PFSK-1 (cell line): ENCODE data around the gene PAPOLB.

Experiments used
- POLR2AphosphoS5 ChIP-seq: IDR thresholded peaks from 2 replicates; pipeline ENCODE4 v1.6.1; 2012; ENCODE audit warnings: low read depth, mild to moderate bottlenecking, control low read depth, low read length, moderate library complexity
- SIN3A ChIP-seq: IDR thresholded peaks from 2 replicates; pipeline ENCODE4 v1.6.1; 2012; ENCODE audit warnings: mild to moderate bottlenecking, low read length, moderate library complexity, borderline replicate concordance; ENCODE audit not compliant: insufficient read depth
- TAF1 ChIP-seq: IDR thresholded peaks from 2 replicates; pipeline ENCODE4 v1.6.1; 2012; ENCODE audit warnings: low read length, control low read depth, borderline replicate concordance; ENCODE audit not compliant: insufficient read depth
- TF ChIP-seq, protein P1 (sequence below), 2 experiments: IDR thresholded peaks; 2 replicates each; pipeline versions ENCODE4 v1.6.1 to v1.8.0; 2011 to 2012; ENCODE audit warnings: low read depth in 2 of 2, low read length in 2 of 2, control low read depth in 1 of 2, inconsistent platforms in 1 of 2, mild to moderate bottlenecking in 1 of 2, moderate library complexity in 1 of 2; ENCODE audit not compliant: insufficient read depth in 1 of 2

DNA sequence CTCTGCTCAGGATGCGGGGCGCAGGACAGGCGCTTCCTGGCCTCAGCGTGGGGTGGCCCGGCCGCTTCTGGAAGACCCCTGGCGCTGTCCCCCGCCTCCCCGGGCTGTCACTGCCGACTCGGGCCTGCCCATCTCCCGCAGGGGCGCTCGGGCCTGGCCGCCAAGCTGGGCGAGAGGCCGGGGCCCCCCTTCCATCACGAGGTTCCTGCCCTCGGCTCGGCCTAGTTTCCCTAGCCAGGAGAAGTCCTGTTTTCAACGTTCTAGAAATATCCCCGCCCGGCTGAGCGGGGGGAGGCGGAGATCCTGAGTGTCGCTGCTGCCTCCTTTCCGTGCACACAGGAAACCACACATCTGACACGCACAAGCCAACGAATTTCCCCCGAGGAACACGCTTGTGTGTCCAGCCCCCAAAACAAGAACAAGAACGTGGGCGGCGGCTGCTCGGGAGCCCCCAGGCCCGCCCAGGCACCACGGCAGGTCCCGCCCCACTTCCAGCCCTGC is 52.7 kb downstream of the PAPOLB start:
- no peak for TF ChIP-seq POLR2AphosphoS5
- TF ChIP-seq TAF1 = no peak
- TF ChIP-seq, protein P1, sequence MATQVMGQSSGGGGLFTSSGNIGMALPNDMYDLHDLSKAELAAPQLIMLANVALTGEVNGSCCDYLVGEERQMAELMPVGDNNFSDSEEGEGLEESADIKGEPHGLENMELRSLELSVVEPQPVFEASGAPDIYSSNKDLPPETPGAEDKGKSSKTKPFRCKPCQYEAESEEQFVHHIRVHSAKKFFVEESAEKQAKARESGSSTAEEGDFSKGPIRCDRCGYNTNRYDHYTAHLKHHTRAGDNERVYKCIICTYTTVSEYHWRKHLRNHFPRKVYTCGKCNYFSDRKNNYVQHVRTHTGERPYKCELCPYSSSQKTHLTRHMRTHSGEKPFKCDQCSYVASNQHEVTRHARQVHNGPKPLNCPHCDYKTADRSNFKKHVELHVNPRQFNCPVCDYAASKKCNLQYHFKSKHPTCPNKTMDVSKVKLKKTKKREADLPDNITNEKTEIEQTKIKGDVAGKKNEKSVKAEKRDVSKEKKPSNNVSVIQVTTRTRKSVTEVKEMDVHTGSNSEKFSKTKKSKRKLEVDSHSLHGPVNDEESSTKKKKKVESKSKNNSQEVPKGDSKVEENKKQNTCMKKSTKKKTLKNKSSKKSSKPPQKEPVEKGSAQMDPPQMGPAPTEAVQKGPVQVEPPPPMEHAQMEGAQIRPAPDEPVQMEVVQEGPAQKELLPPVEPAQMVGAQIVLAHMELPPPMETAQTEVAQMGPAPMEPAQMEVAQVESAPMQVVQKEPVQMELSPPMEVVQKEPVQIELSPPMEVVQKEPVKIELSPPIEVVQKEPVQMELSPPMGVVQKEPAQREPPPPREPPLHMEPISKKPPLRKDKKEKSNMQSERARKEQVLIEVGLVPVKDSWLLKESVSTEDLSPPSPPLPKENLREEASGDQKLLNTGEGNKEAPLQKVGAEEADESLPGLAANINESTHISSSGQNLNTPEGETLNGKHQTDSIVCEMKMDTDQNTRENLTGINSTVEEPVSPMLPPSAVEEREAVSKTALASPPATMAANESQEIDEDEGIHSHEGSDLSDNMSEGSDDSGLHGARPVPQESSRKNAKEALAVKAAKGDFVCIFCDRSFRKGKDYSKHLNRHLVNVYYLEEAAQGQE (IDR thresholded peaks at IDR 0.05; ENCODE audit: insufficient read depth in 1 of 2, low read depth in 2 of 2, low read length in 2 of 2) = no peak
- no peak for TF ChIP-seq SIN3A
